ENCODE measurements around the gene LGALS12.
"Not testable (repeated sequence)": the region's sequence is repeated elsewhere in the genome, so short reads cannot be mapped to it uniquely, and the experiment has no call there.

The LGALS12 gene

GRCh38 chr11:63534076-63534475 is 28.2 kb downstream of the LGALS12 start:
- DNase-seq (ENCODE audit: low spot score) = no peak

- DNase-seq (ENCODE audit: low spot score) = peak; percentile 30
Measured at GRCh38 chr11:63534895-63535461, 29.1 kb downstream of the LGALS12 start.

- DNase-seq (ENCODE audit: low spot score) = peak; percentile 58
Measured at GRCh38 chr11:63535734-63536133, 29.9 kb downstream of the LGALS12 start.

DNA sequence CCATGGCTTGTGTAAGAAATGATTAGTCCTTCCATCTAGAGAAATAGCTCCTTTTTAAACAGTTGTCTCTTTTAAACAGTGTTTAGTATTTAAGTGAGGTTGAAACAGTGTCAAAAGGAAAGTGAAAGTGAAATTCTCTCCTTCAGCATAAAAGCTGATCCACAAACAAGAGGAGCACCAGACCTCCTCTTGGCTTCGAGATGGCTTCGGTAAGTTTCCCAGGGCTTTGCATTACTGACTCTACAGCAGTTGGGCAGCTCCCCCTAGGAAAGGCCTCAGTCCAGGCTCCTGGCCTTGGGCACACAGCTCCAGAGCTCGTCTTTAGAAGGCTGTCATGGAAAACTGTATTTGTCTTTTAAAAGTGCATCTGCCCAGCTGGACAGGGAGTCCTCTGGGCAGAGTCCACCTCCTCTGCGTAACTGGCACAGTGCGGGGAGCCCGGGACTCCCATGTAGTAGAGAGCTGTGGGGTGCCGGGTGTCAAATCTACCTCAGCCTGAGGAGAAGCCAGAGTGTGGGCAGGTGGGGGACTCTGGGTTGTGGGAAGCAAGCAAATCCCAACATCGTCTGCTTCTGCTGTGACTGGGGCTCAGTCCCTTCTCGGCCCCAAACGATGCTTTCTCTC is 30.9 kb downstream of the LGALS12 start, which contains the start of gene PLAAT4:
Gene PLAAT4 (plus strand): TSS at position 140 of the 624 bp plus-strand sequence. CDS start 61 bp downstream, at position 201.
- DNase-seq (ENCODE audit: low spot score) = peak; percentile 54

GRCh38 chr11:63537293-63538101 is 31.6 kb downstream of the LGALS12 start:
- no peak for DNase-seq (ENCODE audit: low spot score)

- DNase-seq (ENCODE audit: low spot score) = not testable (repeated sequence)
Measured at GRCh38 chr11:63542506-63542905, 36.6 kb downstream of the LGALS12 start.

DNA sequence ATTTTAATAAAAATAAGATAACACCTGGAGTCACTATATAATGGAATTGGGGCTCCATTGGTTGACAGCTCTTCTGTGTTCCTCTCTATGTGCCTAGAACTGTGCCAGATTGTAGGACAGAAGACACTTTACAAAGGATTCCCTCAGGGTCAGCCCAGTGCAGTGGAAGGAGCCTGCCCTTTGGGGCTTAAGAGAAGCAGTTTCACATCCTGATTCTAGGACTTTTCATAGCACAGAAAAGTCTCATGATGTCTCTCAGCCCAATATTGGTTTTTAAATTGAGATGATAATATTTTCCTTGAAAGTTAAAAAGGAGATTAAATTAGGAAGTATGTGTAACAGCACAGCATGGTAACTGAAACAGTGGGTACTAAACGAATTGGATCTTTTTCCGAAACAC is 37.8 kb downstream of the LGALS12 start:
- no peak for DNase-seq (ENCODE audit: low spot score)

GRCh38 chr11:63547061-63547460 is 41.2 kb downstream of the LGALS12 start:
- DNase-seq (ENCODE audit: low spot score) = no peak

DNA sequence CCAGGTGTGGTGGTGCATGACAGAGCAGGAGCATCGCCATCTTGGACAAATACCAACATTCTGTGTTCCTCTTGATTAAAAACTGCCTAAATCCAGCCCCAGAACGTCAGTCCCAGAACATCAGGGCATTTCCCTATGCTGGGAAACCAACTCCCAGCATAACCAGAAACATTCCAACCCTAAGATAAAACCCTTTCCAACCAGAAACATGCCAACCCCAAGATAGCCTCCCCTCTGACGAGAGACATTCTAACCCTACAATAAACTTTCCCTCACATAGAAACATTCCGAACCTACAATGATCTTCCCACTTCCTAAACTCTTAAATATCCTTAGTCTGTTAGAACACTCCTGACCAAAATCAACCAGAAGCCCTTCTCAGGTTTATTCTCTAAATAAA is 42.3 kb downstream of the LGALS12 start:
- no peak for DNase-seq (ENCODE audit: low spot score)

DNA sequence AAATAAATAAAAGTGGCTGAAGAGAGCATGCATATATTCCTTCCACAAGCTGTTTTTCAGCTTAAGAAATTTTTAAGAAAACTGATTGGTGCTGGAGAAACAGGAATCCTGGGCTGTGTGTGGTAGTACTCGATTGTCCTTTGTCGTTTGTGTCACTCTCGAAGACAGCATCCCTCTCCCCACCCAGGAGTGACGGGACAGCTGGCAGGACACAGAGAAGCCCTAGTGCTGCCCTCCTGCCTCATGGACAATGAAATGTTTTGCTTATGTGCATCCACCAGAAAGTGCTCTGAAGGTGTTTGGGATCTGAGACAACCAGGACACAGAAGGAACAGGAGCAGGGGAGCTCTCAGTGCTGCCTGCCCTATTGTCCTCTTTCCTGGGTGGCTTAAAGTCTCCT is 43.5 kb downstream of the LGALS12 start:
- no peak for DNase-seq (ENCODE audit: low spot score)

- DNase-seq (ENCODE audit: low spot score) = not testable (repeated sequence)
Measured at GRCh38 chr11:63550156-63550700, 44.3 kb downstream of the LGALS12 start.

GRCh38 chr11:63551091-63551888 is 45.4 kb downstream of the LGALS12 start:
- peak; percentile 43 for DNase-seq (ENCODE audit: low spot score)

GRCh38 chr11:63551889-63552266 is 46.0 kb downstream of the LGALS12 start:
- DNase-seq (ENCODE audit: low spot score) = no peak

GRCh38 chr11:63552921-63553320 is 47.0 kb downstream of the LGALS12 start:
- DNase-seq (ENCODE audit: low spot score) = no peak

DNA sequence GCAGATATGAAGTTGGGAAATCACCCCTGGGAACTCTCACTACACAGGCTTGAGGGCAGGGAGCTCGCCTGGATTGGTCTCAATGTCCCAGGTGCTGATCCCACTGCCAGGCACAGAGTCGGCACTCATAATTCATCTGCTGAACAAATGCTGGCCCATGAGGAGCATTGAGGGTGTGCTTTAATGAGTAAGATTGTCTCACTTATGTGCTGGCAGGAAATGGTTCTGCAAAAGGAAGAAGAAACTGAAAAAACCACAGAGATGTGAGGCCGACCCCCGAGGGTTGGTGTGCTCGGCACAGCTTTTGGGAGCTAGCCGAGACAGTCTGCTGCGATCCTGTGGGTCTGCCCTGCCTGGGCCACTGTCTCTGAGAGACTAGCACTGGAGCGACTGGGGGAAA is 47.9 kb downstream of the LGALS12 start:
- DNase-seq (ENCODE audit: low spot score) = peak; percentile 72

GRCh38 chr11:63554877-63555223 is 49.0 kb downstream of the LGALS12 start:
- DNase-seq (ENCODE audit: low spot score) = no peak

DNA sequence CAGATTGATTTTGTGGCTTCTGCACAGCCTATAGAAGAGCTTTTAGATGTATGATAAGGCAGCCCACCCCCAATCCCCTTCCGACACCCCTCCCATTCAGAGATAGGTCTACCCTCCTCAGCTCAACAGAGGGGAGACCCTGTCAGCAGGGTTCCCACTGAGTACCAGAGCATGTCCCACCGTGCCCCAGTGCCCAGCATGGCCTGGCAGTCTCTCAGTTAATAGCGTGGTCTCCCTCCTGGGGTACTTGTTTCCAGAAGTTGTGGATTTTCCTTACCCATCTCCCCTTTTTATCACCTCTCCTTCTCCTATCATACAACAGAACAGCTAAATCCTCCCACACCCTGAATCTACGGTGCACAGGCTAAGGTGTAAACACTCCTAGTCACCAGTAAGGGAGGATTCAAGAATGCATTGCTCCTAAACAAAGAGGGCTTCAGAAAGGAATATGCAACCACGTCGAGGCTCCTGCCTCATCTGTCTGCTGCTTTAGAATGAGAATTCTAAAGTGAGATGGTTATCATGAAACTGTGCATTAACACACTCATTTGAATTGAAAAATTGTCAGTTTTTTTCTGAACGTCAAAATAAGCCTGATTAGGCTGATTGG is 50.6 kb downstream of the LGALS12 start:
- DNase-seq (ENCODE audit: low spot score) = no peak

DNA sequence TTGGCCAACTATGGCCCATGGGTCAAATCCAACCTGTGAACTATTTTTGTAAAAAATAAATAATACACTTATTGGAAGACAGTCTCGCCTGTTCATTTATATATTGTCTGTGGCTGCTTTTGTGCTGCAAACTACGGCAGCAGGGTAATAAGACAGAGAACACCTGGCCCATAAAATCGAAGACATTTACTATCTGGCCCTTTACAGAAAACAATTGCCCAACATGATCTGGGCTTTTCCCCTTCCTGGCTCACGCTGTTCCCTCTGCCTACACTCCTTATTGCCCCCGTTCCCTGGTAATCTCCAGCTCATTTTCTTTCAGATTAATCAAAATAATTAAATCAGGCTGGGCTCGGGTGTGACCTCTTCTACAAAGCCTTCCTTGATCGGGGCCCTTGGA is 51.7 kb downstream of the LGALS12 start:
- no peak for DNase-seq (ENCODE audit: low spot score)

- DNase-seq (ENCODE audit: low spot score) = no peak
Measured at GRCh38 chr11:63558459-63559157, 52.7 kb downstream of the LGALS12 start.

DNA sequence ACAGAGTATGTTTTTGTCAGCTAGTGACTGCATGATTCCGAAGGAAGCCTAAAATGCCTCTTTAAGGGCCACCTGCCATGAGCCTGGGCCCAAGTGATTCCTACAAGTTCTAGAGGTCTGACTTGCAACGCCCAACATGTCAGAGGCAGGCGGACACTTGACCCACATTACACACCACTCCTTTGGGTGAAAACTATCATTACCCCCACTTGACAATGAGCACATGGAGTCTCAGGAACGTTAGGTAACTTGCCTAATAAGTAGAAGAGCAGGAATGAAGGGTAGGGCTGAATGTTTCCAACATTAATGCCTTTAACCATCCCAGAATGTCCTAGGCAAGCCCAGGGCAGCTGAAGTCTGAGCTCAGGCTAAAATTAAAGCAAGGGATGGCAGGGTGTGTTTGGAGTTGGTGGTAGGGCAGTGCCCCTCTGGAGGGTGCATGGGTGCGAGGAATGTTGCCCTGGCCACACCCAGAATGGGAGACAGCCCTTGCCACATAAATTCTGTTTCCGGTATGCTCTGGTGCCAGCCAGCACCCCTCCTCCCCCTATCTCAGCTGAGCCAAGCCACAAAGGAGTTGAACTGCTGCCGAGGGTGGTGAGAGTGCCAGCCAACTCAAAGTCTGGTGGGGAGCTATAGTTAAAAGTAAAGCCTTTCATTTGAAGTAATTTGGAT is 54.8 kb downstream of the LGALS12 start:
- peak; percentile 50 for DNase-seq (ENCODE audit: low spot score)
